ENCODE data around the gene CD247.

- no peak for TF ChIP-seq CTCF (conservative IDR thresholded peaks at IDR 0.05; ENCODE audit: low read depth, low read length)
- no peak for TF ChIP-seq RAD21 (IDR thresholded peaks at IDR 0.05; ENCODE audit: low read length)
- no peak for TF ChIP-seq POLR2A (IDR thresholded peaks at IDR 0.05; ENCODE audit: low read depth, low read length)
- no peak for TF ChIP-seq RCOR1 (IDR thresholded peaks at IDR 0.05; ENCODE audit: insufficient replicate concordance, low read length)
- no peak for TF ChIP-seq RFX5 (IDR thresholded peaks at IDR 0.05; ENCODE audit: low read depth, low read length)
- TF ChIP-seq MAFK (IDR thresholded peaks at IDR 0.05; ENCODE audit: low read depth, low read length), result no peak
- TF ChIP-seq FOS (IDR thresholded peaks at IDR 0.05; ENCODE audit: low read depth, low read length), result no peak
These were observed at the start of gene CD247 for GRCh38 chr1:167518331-167518700.
